HS-5 (cell line): ENCODE data around the gene MRPL18.

Source experiments
- DNase-seq: peaks from one replicate; pipeline ENCODE4 v3.0.0-alpha.2; 2012; ENCODE audit warnings: low read depth

The MRPL18 gene

GRCh38 chr6:159844737-159845645 is 54.7 kb downstream of the MRPL18 start:
- DNase-seq, result no peak
